Heart left ventricle (tissue), 16 donors: Measurements from ENCODE around the gene UBE2E2. TPM values are rescaled to one million over a fixed set of nuclear protein-coding genes. Genes with fewer than 3 reads are reported as not detected.

Source experiments
- ATAC-seq, 4 donors: fragments of 200-7000 bp; cut with Tn5 transposase; one replicate each; pipeline ENCODE4 v1.9.1; 2020 to 2022; ENCODE audit warnings: moderate library complexity in 4 of 4, mild to moderate bottlenecking in 3 of 4, moderate number of reproducible peaks in 1 of 4
- DNase-seq, 5 donors: peaks; one replicate each; pipeline ENCODE4 v3.0.0-alpha.2; 2020
- H3K27ac ChIP-seq, 12 donors: fragments of 200-600 bp; sonication (generic) in 4 of 12; one replicate each; pipeline versions ENCODE4 v1.5.0 to v1.8.0; 2016 to 2022; ENCODE audit warnings: mild to moderate bottlenecking in 2 of 12
- H3K27me3 ChIP-seq, 9 donors: fragments of 200-600 bp; sonication (generic) in 2 of 9; one replicate each; pipeline versions ENCODE4 v1.5.1 to v1.8.0; 2016 to 2022; ENCODE audit warnings: mild to moderate bottlenecking in 3 of 9
- H3K36me3 ChIP-seq, 9 donors: fragments of 200-600 bp; sonication (generic) in 2 of 9; one replicate each; pipeline versions ENCODE4 v1.5.0 to v1.8.0; 2018 to 2022; ENCODE audit warnings: mild to moderate bottlenecking in 2 of 9
- H3K4me1 ChIP-seq, 12 donors: fragments of 200-600 bp; sonication (generic) in 4 of 12; one replicate each; pipeline versions ENCODE4 v1.5.0 to v1.8.0; 2016 to 2022; ENCODE audit warnings: mild to moderate bottlenecking in 3 of 12
- H3K4me3 ChIP-seq, 12 donors: fragments of 200-600 bp; sonication (generic) in 4 of 12; one replicate each; pipeline versions ENCODE4 v1.5.0 to v1.8.0; 2017 to 2022; ENCODE audit warnings: mild to moderate bottlenecking in 9 of 12, moderate library complexity in 4 of 12
- H3K9me3 ChIP-seq, 12 donors: fragments of 200-600 bp; sonication (generic) in 4 of 12; one replicate each; pipeline versions ENCODE4 v1.5.0 to v1.8.0; 2016 to 2022; ENCODE audit warnings: mild to moderate bottlenecking in 1 of 12
- POLR2A ChIP-seq, 2 donors: fragments of 450-650 bp; IDR thresholded peaks; one replicate each; pipeline ENCODE4 v1.6.1; 2017; ENCODE audit warnings: antibody characterized with exemption in 2 of 2, mild to moderate bottlenecking in 2 of 2, moderate library complexity in 2 of 2
- WGBS, 4 donors: extraction: QIAGEN DNeasy Blood & Tissue Kit in 2 of 4; methylation state at CpG; one replicate each; pipeline versions ENCODE4 v1.1.5 to v1.1.7; 2013 to 2018; 5-methylcytosine and 5-hydroxymethylcytosine counted together
- intact Hi-C, 10 donors: fragments of 100-400 bp; cut with DNase I; formaldehyde crosslinking; loops; one replicate each; pipeline versions ENCODE4 v1.11.1 to v1.14.2; 2022
- polyA plus RNA-seq, 2 donors: library from polyadenylated mRNA; stranded (reverse); fragments of 200-250 nt; gene quantifications; one replicate each; pipeline ENCODE4 v1.2.3, GENCODE V29; 2013
- total RNA-seq, 9 donors: library from RNA; depleted of rRNA in 2 of 9; stranded (reverse); fragments of >200 nt in 2 of 9; fragmentation: NEBNext Ultra II Directional in 3 of 9; extraction: Animal tissue kit (Norgen Biotek cat#: 25700) in 3 of 9; gene quantifications; one replicate each; pipeline versions ENCODE4 v1.1.0 to v1.2.4, GENCODE V29; 2016 to 2023
- TF ChIP-seq, protein P1 (sequence below), 12 donors: fragments of 200-600 bp; sonication (generic) in 4 of 12; IDR thresholded peaks; one replicate each; pipeline versions ENCODE4 v1.5.0 to v1.8.0; 2018 to 2022; ENCODE audit warnings: antibody characterized with exemption in 12 of 12, mild to moderate bottlenecking in 5 of 12
- donor health status: ischemic (EF 13 %, LVEDD 7.1; RV severe dilation, severe dysfunction).
- donor health status: healthy with polysubstance abuse.
- donor health status: DM: no; HTN: yes; CAD: no.
- donor health status: DM: no; HTN: no; CAD: no.
- donor health status: ischemic (EF 25% LVEDD 6.9; RV normal size, moderate dysfunction).
- donor health status: ischemic (EF 25% LVEDD 5.7; RV mildly dilated, moderate dysfunction).
- donor health status: healthy.
- donor health status: DM: yes; HTN: yes; CAD: no.
- donor health status: ischemic (EF 35%, LVEDD 5.7; RV mildly dilated, moderate dysfunction).
- donor health status: nonischemic (EF 11% LVEDD 7.7; RV severe dilation, severe dysfunction).
- donor health status: DM: yes; HTN: yes; CAD: no.
- donor health status: PGD.
- donor health status: ischemic (EF 29% LVEDD 5.4; RV normal size, mild dysfunction).
- donor health status: nonischemic (EF 23%, LVEDD 6.1; RV moderate dilation, normal function).

Gene UBE2E2
- total and polyA plus RNA-seq, 11 donors = 21.9 to 63.9 (median 50.8) TPM

DNA sequence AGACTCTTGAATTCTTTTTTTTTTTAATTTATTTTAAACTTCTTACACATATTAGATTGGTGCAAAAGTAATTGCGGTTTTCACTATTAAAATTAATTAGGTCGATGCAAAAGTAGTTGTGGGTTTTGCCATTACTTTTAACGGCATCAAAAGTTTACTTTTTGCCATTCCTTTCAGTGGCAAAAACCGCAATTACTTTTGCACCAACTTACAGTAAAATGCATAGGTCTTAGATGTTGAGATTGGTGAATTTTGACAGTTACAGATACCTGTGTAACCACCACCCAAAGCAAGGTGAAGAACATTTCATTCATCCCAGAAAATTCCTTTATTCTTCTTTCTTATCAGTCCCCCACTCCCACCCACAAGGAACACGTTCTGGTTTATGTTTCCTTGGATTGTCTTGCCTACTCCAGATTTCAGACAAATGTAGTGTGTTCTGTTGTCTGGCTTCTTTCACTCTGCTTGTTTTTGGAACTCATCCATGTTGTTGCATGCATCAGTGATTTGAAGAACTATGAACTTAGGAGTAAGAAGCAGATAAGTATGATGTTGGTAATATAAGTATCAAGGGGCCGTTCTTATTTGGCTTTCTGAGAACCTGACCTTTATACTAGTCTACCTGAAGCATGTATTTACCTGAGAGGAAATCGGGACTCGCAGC, 404.2 kb downstream of the UBE2E2 start:
- H3K27me3 ChIP-seq = no peaks in the 10 kb centered on the region
- TF ChIP-seq POLR2A (IDR thresholded peaks at IDR 0.05) = no peak
- no peaks in the 10 kb centered on the region for H3K9me3 ChIP-seq
- no peak overlapping the region for H3K27ac ChIP-seq
- 75 to 83% (median 78%) methylated on average over 8 of the region's 8 CpGs for WGBS, 4 donors
- intact Hi-C loops = no loop called here
- no peak overlapping the region for H3K4me3 ChIP-seq
- DNase-seq (no peak), ATAC-seq (no peak)
- H3K4me1 ChIP-seq = peaks cover 0 to 13% (median 6%) of the 10 kb centered on the region in 12 donors
- no peaks in the 10 kb centered on the region for H3K36me3 ChIP-seq

DNA sequence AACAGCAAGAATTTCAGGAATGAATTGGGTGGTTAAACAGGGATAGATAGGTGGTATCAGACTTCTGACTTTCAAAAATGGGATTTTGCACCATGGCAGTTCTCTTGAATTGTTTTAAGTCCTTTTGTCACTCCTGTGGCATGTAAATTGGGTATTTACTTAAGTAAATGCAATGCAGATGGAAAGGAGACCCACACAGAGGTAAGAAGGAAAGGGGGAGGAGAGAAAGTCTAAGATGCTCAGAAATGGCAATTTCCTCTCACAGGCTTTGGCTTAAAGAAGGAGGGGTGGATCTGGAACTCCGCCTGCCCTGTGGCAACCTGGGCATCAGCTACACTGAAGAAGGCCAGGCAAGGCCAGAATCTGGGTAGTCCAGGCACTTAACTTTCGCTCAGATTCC, 405.5 kb downstream of the UBE2E2 start:
- Histone ChIP-seq H3K27me3 (no peaks in the 10 kb centered on the region), H3K4me3 (no peak overlapping the region), H3K27ac (no peak overlapping the region), H3K4me1 (peaks cover 0 to 20% (median 7%) of the 10 kb centered on the region in 12 donors), H3K9me3 (no peaks in the 10 kb centered on the region), H3K36me3 (no peaks in the 10 kb centered on the region)
- WGBS, 4 donors = 95 to 100% (median 100%) methylated on average over 2 of the region's 2 CpGs
- no peak for ATAC-seq
- DNase-seq = no peak
- intact Hi-C loops = no loop called here
- TF ChIP-seq, protein P1, sequence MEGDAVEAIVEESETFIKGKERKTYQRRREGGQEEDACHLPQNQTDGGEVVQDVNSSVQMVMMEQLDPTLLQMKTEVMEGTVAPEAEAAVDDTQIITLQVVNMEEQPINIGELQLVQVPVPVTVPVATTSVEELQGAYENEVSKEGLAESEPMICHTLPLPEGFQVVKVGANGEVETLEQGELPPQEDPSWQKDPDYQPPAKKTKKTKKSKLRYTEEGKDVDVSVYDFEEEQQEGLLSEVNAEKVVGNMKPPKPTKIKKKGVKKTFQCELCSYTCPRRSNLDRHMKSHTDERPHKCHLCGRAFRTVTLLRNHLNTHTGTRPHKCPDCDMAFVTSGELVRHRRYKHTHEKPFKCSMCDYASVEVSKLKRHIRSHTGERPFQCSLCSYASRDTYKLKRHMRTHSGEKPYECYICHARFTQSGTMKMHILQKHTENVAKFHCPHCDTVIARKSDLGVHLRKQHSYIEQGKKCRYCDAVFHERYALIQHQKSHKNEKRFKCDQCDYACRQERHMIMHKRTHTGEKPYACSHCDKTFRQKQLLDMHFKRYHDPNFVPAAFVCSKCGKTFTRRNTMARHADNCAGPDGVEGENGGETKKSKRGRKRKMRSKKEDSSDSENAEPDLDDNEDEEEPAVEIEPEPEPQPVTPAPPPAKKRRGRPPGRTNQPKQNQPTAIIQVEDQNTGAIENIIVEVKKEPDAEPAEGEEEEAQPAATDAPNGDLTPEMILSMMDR (IDR thresholded peaks at IDR 0.05) = no peak
- TF ChIP-seq POLR2A (IDR thresholded peaks at IDR 0.05) = no peak

DNA sequence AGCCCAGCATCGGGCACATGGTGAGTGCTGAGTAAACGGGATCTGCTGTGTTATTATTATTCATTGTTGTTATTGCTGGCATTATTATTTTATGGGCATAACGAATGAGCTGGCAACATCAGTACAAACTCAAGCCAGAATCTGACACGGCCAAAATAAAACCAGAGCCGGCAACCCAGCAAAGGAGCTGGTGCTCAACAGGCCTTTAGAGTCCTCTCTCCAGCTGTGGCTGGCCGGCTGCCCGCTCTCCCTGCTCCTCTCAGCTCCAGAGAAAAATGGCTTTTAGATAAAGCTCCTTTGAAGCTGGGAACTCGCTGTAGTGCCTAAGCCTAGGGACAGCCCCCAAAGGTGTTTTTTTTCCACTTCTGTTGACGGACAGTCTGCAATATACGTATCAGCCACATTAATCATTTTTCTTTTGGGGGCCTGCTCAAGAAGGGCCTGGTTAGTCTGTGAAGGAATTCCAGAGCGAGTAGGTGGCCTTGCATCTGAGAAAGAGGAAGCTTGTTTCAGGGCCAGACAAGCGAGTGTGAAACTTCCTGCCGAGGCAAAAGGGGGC, 408.7 kb downstream of the UBE2E2 start:
- Histone ChIP-seq H3K4me1 (peaks cover 0 to 20% (median 7%) of the 10 kb centered on the region in 12 donors), H3K27me3 (no peaks in the 10 kb centered on the region), H3K36me3 (no peaks in the 10 kb centered on the region), H3K4me3 (peak overlapping the region in 9 of 12 donors; percentile 14 to 45 (median 23)), H3K27ac (peak overlapping the region in 11 of 12 donors; percentile 8 to 77 (median 50)), H3K9me3 (no peaks in the 10 kb centered on the region)
- intact Hi-C loops = loop anchor here in 1 of 10 donors (10.0 kb wide), 1 partner anchor 407 kb away; the partner anchor contains the start of gene UBE2E2
- DNase-seq (peak; percentile 77 to 90 (median 81)), ATAC-seq (peak; percentile 54 to 90 (median 87))
- TF ChIP-seq, protein P1 (IDR thresholded peaks at IDR 0.05) = no peak
- TF ChIP-seq POLR2A (IDR thresholded peaks at IDR 0.05) = no peak
- 19 to 32% (median 22%) methylated on average over 11 to 13 of the region's 13 CpGs for WGBS, 4 donors

DNA sequence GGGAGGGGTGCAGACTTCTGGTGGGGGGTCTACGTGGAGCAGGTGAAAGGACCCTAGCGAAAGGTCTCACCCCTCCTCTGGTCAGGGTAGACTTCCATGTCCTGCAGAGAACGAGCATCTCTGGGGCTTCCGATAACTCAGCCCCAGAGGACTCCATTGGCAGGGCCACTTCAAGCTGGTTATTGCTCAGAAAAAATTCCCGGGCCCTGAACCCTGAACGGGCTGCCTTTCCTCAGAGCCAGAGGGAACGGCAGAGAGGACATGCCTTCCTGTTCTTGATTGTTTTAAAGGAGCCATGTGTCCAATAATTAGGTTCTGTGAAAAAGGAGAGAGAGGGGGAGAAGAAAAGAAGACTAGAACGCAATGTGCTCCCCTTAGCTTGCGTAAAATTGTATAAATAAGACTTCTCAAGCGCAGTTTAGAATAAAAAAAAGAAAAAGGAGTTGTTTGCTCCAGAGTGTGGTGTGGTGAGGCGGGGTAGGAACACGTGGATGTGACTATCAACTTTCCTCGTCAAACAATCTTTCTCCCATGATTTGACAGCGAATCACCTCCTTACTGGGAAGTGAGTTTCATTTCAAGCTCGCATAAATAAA, 409.3 kb downstream of the UBE2E2 start:
- TF ChIP-seq POLR2A (IDR thresholded peaks at IDR 0.05) = no peak
- TF ChIP-seq, protein P1 (IDR thresholded peaks at IDR 0.05) = no peak
- intact Hi-C loops = loop anchor here in 1 of 10 donors (10.0 kb wide), 1 partner anchor 408 kb away; the partner anchor contains the start of gene UBE2E2
- Histone ChIP-seq H3K27me3 (no peaks in the 10 kb centered on the region), H3K4me3 (peak overlapping the region in 9 of 12 donors; percentile 14 to 45 (median 23)), H3K27ac (peak overlapping the region in 11 of 12 donors; percentile 8 to 77 (median 50)), H3K9me3 (peaks cover 0 to under 1% (median 0%) of the 10 kb centered on the region in 12 donors), H3K36me3 (no peaks in the 10 kb centered on the region), H3K4me1 (peaks cover 0 to 20% (median 7%) of the 10 kb centered on the region in 12 donors)
- DNase-seq (peak in 3 of 5 donors; percentile 26 to 37 (median 30)), ATAC-seq (peak; percentile 54 to 85 (median 75))
- WGBS, 4 donors = 47 to 60% (median 51%) methylated on average over 15 of the region's 15 CpGs
